Measurements from ENCODE around the gene MORC4.

DNA sequence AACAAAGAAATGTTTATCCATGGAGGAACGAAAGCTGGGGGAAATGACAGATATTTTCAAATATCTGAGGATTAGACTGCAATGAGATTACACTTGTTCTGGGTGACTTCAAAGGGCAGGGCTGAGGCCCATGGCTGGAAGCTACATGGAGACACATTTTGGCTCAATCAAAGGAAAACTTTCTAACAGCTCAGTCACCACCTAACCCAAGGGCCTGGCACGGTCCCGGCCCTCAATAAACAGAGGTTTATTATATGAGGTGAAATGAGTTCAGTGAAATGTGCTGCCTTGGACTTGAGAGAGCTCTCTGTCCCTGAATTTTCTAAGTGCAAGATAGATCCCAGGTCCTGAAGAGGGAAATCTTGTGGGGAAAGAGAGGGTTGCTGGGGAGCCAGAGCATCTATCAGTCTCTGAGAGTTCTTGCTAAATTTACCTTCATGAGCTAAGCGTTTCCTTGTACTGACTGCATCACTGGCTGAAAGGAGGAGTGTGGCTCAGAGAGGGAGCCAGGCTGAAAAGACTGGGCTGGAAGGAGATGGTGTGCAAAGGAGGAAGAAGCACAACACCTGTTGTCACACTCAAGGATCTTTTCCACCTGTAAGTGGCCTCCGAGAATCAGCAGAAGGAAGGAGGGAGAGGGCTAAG is 94.8 kb downstream of the MORC4 start:
- no peak for TF ChIP-seq GATA2 (IDR thresholded peaks at IDR 0.05; ENCODE audit: low read depth, low read length)
- no peak for TF ChIP-seq GATA3 (IDR thresholded peaks at IDR 0.05; ENCODE audit: low read depth, low read length)

Data from SH-SY5Y (cell line).